GM18511 (cell line): ENCODE measurements around the gene MAL.

Experiments
- ATAC-seq: cut with Tn5 transposase; IDR thresholded peaks from one replicate; pipeline ENCODE4 v1.9.1; 2021; ENCODE audit warnings: mild to moderate bottlenecking, moderate library complexity; ENCODE audit not compliant: unreplicated experiment

The MAL gene

GRCh38 chr2:95046371-95047112 lies 21.0 kb downstream of the MAL start:
- no peak for ATAC-seq

DNA sequence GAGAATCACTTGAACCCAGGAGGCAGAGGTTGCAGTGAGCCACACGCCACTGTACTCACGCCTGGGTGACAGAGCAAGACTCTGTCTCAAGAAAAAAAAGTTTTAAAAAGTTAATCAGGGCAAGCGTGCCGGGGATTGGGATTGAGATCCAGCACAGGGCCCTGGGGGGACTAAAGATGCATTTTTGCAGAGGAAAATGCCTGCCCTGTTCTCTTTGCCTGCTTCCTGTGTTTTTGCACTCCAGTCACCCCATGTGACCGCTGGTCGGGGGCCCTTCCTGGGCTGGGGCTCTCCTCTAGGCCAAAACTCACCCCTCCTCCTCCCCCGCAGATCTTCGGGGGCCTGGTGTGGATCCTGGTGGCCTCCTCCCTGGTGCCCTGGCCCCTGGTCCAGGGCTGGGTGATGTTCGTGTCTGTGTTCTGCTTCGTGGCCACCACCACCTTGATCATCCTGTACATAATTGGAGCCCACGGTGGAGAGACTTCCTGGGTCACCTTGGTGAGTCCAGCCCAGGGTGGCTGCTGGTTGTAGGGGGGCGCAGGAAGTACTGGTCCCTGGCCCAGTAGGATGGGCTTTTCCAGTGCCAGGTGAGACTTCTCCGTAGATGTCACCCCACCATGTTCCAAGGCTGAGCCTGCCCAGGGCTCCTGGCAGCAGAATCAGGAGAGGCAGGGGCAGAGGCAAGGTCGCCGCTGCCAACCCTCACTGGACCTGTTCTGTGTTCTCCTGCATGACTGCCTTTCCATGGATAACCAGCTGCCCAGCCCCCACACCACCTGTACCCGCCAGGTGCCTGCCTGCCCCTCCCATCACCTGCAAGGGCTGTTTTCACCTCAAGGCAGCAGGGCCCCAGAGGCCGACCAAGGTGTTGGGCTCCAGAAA lies 22.4 kb downstream of the MAL start:
- ATAC-seq: no peak

DNA sequence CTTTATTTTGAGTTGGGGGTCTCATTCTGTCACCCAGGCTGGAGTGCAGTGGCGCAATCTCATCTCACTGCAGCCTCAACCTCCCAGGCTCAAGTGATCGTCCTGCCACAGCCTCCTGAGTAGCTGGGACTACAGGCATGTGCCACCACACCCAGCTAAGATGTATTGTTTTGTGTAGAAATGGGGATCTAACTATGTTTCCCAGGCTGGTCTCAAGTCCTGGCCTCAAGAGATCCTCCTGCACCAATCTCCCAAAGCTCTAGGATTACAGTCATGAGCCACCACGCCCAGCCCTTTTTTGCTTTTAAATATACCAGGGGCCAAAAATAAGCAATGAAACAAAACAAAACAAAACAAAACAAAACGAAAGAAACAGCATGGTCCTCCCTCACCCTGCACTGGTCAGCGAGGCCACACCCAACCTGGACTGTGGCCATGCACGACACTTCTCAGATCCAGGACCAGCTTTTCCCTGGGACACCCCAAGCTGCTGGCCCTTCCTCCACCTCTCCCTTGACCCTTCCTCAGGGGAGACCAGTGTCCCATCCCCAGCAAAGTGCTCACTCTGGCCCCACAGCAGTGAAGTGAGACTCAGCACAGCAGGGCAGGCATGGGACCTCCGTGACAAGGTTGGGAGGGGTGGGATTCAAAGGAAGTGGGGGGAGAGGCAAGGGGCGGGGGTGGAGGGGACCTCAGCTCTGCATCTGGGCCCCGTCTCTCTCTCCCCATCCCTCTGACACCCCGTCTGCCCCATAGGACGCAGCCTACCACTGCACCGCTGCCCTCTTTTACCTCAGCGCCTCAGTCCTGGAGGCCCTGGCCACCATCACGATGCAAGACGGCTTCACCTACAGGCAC lies 23.5 kb downstream of the MAL start:
- no peak for ATAC-seq

DNA sequence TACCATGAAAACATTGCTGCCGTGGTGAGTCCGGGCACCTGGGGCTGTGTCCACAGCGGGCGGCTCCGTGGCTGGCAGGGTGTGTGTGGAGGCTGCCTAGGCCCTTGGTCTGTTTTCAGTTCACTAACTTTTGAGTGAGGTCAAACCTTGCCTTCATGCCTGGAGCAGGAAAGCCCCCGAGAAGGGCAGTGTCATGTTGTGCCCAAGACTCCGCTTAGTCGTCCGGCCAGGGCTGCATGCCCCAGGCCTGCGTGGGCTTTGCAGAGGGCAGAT lies 24.1 kb downstream of the MAL start:
- no peak for ATAC-seq

DNA sequence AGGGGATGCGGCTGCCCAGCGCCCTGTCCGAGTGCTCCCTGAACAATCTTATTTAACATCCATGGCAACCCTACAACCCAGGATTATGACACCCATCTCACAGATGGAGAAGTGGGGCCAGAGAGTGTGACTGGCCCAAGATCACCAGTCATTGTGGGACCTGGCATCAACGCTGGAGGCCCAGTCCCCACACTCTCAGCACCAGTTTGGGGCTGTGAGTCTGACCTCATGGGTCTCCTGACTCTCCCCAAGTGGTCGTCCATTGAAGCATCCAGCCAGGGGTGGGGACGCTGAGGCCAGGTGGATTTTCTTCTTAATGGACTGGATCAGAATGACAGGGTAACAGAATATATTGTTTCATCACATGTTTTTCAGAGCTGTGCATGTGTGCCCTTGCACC lies 24.5 kb downstream of the MAL start:
- no peak for ATAC-seq

DNA sequence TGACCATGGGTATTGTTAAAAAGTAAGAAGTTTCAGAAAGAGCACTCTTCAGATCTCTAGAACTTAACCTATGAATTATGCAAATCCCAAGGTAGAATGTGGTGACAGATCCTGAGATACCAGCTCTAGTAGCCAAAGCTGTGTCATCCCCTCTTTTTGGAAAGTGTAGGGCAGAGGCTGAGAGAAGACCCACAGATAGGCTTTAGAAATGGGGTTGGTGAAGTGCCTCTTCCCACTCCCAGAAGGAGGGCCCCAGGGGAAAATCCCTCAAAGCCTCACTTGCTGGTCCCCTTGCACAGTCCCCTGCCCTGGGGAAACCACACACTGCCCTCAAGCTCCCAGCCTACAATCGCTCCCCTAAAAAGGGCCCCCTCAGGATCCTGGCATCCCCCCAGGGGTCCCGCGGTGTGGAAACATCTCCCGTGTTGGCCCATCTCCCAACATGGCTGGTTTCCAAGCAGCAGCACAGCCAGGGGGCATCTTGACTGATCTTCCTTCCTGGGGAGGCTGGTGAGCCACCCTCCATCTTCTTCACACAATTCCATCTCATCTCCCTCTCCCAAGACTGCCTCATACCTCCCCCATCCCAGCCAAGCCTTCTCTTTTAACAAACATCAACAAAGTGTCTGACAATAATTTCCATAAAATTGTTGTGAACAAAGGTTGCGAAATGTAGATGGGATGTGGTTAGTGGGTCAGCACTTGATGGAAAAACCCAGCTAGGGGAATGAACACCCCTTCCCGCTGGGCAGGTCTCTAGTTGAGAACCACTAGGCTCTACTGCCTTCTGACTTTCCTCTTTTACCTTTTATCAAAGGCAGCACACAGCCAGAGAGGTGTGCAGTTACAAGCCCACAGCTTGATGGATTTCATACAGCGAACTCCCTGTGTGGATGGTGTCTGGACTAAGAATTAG lies 25.1 kb downstream of the MAL start:
- ATAC-seq: no peak

- no peak for ATAC-seq
Measured at GRCh38 chr2:95051626-95052025, 26.1 kb downstream of the MAL start.

- no peak for ATAC-seq
Measured at GRCh38 chr2:95052307-95052706, 26.8 kb downstream of the MAL start.

- ATAC-seq: no peak
Measured at GRCh38 chr2:95052804-95053479, 27.4 kb downstream of the MAL start.

DNA sequence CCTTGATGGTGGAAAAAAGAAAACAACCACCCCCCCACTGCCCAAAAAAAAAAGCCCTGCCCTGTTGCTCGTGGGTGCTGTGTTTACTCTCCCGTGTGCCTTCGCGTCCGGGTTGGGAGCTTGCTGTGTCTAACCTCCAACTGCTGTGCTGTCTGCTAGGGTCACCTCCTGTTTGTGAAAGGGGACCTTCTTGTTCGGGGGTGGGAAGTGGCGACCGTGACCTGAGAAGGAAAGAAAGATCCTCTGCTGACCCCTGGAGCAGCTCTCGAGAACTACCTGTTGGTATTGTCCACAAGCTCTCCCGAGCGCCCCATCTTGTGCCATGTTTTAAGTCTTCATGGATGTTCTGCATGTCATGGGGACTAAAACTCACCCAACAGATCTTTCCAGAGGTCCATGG lies 28.0 kb downstream of the MAL start:
- no peak for ATAC-seq

GRCh38 chr2:95054016-95054415 lies 28.5 kb downstream of the MAL start:
- no peak for ATAC-seq

- ATAC-seq: no peak
Measured at GRCh38 chr2:95055262-95055661, 29.8 kb downstream of the MAL start.

GRCh38 chr2:95056044-95056443 lies 30.5 kb downstream of the MAL start:
- no peak for ATAC-seq

- no peak for ATAC-seq
Measured at GRCh38 chr2:95056461-95057459, 31.3 kb downstream of the MAL start.

DNA sequence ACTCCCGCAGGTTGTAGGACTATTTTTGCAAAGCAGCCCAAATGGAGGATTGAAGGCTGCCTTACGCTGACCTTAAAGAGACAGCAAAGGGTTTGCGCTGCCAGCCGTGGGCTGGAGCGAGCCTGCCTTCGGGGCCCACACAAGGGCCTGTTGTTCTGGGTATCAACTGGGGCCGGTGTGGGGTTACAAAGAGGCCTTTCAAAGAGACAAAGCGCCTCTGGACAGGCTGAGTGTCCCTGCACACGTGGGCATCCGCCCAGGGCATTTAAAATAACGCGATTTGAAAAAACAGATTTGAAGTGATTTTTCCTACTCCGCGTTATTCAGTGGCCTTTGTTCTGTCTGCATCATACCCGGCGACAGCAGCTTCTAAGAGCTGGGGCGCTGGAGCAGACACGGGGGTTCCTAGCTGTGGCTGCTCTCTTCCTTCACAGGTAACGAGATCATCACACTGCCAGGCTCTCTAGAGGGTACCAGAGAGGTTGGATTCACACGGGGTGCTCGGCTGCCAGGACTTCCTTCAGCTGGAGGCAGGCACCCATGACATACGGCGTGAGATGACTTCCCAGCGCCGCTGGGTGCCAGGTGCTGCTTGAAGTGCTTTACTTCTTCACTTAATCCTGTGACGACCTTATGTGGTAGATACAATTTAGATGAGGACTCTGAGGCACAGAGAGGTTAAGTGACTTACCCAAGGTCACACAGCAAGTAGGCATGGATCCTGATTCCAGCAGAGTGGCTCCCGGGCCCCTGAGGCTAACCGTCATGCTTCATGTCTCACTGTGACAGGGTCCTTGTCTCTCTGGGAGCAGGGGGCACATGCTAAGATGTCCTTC lies 32.2 kb downstream of the MAL start:
- no peak for ATAC-seq

GRCh38 chr2:95058466-95058988 lies 33.0 kb downstream of the MAL start:
- ATAC-seq: no peak

- ATAC-seq: no peak
Measured at GRCh38 chr2:95058989-95059641, 33.6 kb downstream of the MAL start.
